Right ventricle myocardium superior (tissue), 1 donor: Measurements from ENCODE around the gene MOCS2. TPM values are rescaled to one million over a fixed set of nuclear protein-coding genes. Genes with fewer than 3 reads are reported as not detected.

ENCODE experiments used
- ATAC-seq: fragments of 200-7000 bp; cut with Tn5 transposase; one replicate; pipeline ENCODE4 v1.9.1; 2020; ENCODE audit warnings: mild to moderate bottlenecking; ENCODE audit not compliant: poor library complexity
- DNase-seq: peaks from one replicate; pipeline ENCODE4 v3.0.0-alpha.2; 2020
- intact Hi-C: fragments of 100-400 bp; cut with DNase I; formaldehyde crosslinking; loops from one replicate; pipeline ENCODE4 v1.11.2; 2022
- total RNA-seq: library from RNA; stranded (reverse); fragmentation: NEBNext Ultra II Directional; extraction: Animal tissue kit (Norgen Biotek cat#: 25700); gene quantifications from one replicate; pipeline ENCODE4 v1.2.1, GENCODE V29; 2021
- donor health status: DM: no; HTN: yes; CAD: no; lungs with severe emphysema.

Gene MOCS2
- total RNA-seq, 1 donor from 2014 or later, result 94.1 TPM

- DNase-seq (no peak), ATAC-seq (no peak)
- intact Hi-C loops, result no loop called here
These were observed 43.5 kb downstream of the MOCS2 start for GRCh38 chr5:53066088-53066487.

- no peak for ATAC-seq
- no peak for DNase-seq
- intact Hi-C loops, result no loop called here
These were observed 45.8 kb downstream of the MOCS2 start for GRCh38 chr5:53063791-53064190.

- ATAC-seq (no peak), DNase-seq (no peak)
- intact Hi-C loops, result no loop called here
These were observed 46.4 kb downstream of the MOCS2 start for GRCh38 chr5:53063176-53063575.

GRCh38 chr5:53059281-53059680 lies 50.3 kb downstream of the MOCS2 start:
- DNase-seq, result no peak
- intact Hi-C loops, result no loop called here
- ATAC-seq, result no peak

- intact Hi-C loops, result no loop called here
- DNase-seq (no peak), ATAC-seq (no peak)
These were observed 54.2 kb downstream of the MOCS2 start for GRCh38 chr5:53055365-53055764.

- no peak for ATAC-seq
- no peak for DNase-seq
- intact Hi-C loops, result no loop called here
These were observed 56.2 kb downstream of the MOCS2 start for GRCh38 chr5:53053364-53053763.

- intact Hi-C loops, result no loop called here
- DNase-seq (no peak), ATAC-seq (no peak)
These were observed 57.1 kb downstream of the MOCS2 start for GRCh38 chr5:53052499-53052898.

- no peak for DNase-seq
- no peak for ATAC-seq
- intact Hi-C loops, result no loop called here
These were observed 61.3 kb downstream of the MOCS2 start for GRCh38 chr5:53048248-53048647.

Other genes with a start within 250 kb of the MOCS2 start
- gene ITGA2, start 120.4 kb downstream of the MOCS2 start, total RNA-seq, result 0.97 TPM